K562 (cell line): ENCODE measurements around the gene LIMK1. TPM values are rescaled to one million over a fixed set of nuclear protein-coding genes. Genes with fewer than 3 reads are reported as not detected.

Experiments
- ATAC-seq: fragments of 200-7000 bp; cut with Tn5 transposase; 3 replicates; pipeline ENCODE4 v1.9.1; 2020; ENCODE audit warnings: moderate library complexity
- BruUV-seq: library from RNA; stranded (reverse); fragments of 400-500 nt; replicated peaks from 2 replicates; lab custom pipeline; 2021; lab: Mats Ljungman, UMichigan
- CTCF ChIA-PET: fragments of 300-600 bp; formaldehyde crosslinking; extraction: SDS; loops from one replicate; lab custom pipeline; 2021; ENCODE audit warnings: low intra/inter-chr PET ratio; lab: Yijun Ruan, JAX
- POLR2A ChIA-PET: fragments of 300-600, 350-650 bp; sonication (Branson Sonifier 250); formaldehyde crosslinking; extraction: SDS; loops from one replicate; lab custom pipeline; 2021; ENCODE audit warnings: antibody characterized with exemption, inconsistent platforms; lab: Yijun Ruan, JAX
- DNase-seq, 4 experiments: peaks; one replicate each; pipeline versions ENCODE4 v3.0.0 to v3.0.0-alpha.2; 2011 to 2018; ENCODE audit warnings: low spot score in 3 of 4, mixed read lengths in 3 of 4; ENCODE audit errors: extremely low read depth in 1 of 4
- FAIRE-seq: peaks from 2 replicates; lab custom pipeline; 2011; peaks lifted over from hg19 to GRCh38; lab: Jason Lieb, UNC
- H2AFZ ChIP-seq: 2 replicates; pipeline ENCODE4 v1.6.0; 2011; ENCODE audit warnings: low read depth, low read length, control low read depth, inconsistent platforms
- H3K27ac ChIP-seq: fragments of 200-600 bp; 3 replicates; pipeline ENCODE4 v1.8.0; 2011; ENCODE audit warnings: low read depth, mild to moderate bottlenecking, control low read depth, inconsistent platforms, low read length, moderate library complexity, mixed read lengths; ENCODE audit errors: extremely low read depth
- H3K27me3 ChIP-seq, 2 experiments: fragments of 300-600 bp in 1 of 2; 2 replicates in 1 of 2; 3 replicates in 1 of 2; pipeline versions ENCODE4 v1.6.0 to v1.8.0; 2011; ENCODE audit warnings: inconsistent platforms in 2 of 2, low read length in 2 of 2, mild to moderate bottlenecking in 1 of 2, mixed read lengths in 1 of 2, moderate library complexity in 1 of 2; ENCODE audit not compliant: control insufficient read depth in 2 of 2, insufficient read depth in 2 of 2
- H3K36me3 ChIP-seq: fragments of 300-600 bp; 3 replicates; pipeline ENCODE4 v1.8.0; 2011; ENCODE audit warnings: mild to moderate bottlenecking, low read length, inconsistent platforms; ENCODE audit not compliant: control insufficient read depth, insufficient read depth
- H3K4me1 ChIP-seq, 2 experiments: fragments of 200-600 bp in 1 of 2; replicated peaks in 1 of 2; 2 replicates in 1 of 2; 3 replicates in 1 of 2; pipeline versions ENCODE4 v1.5.1 to v1.8.0; 2011; ENCODE audit warnings: inconsistent platforms in 2 of 2, low read length in 2 of 2, mild to moderate bottlenecking in 1 of 2, mixed read lengths in 1 of 2, moderate library complexity in 1 of 2; ENCODE audit not compliant: control insufficient read depth in 2 of 2, insufficient read depth in 2 of 2
- H3K4me2 ChIP-seq: 2 replicates; pipeline ENCODE4 v1.6.1; 2011; ENCODE audit warnings: low read length, control low read depth, inconsistent platforms, mixed read lengths; ENCODE audit not compliant: insufficient read depth
- H3K4me3 ChIP-seq: fragments of 200-600 bp; sonication (generic), shearing (Covaris generic); 2 replicates; pipeline ENCODE4 v1.5.1; 2016; ENCODE audit warnings: control low read depth, inconsistent platforms
- H3K79me2 ChIP-seq: fragments of 200-600 bp; 3 replicates; pipeline ENCODE4 v1.8.0; 2011; ENCODE audit warnings: low read length, inconsistent platforms; ENCODE audit not compliant: control insufficient read depth, insufficient read depth
- H3K9ac ChIP-seq, 2 experiments: 2 replicates each; pipeline versions ENCODE4 v1.6.0 to v1.6.1; 2011; ENCODE audit warnings: low read depth in 2 of 2, low read length in 2 of 2, control low read depth in 1 of 2, inconsistent platforms in 1 of 2, mild to moderate bottlenecking in 1 of 2, mixed read lengths in 1 of 2; ENCODE audit not compliant: insufficient read depth in 1 of 2
- H3K9me1 ChIP-seq: one replicate; pipeline ENCODE4 v1.6.0; 2011; ENCODE audit warnings: inconsistent platforms, mild to moderate bottlenecking, low read length, moderate library complexity; ENCODE audit not compliant: control insufficient read depth, insufficient read depth
- H3K9me3 ChIP-seq: replicated peaks from 2 replicates; pipeline ENCODE4 v1.5.1; 2011; ENCODE audit warnings: low read depth, low read length, inconsistent platforms; ENCODE audit not compliant: control insufficient read depth, insufficient read depth
- H4K20me1 ChIP-seq: replicated peaks from 2 replicates; pipeline ENCODE4 v1.6.1; 2011; ENCODE audit warnings: low read length, inconsistent platforms, mixed read lengths; ENCODE audit not compliant: control insufficient read depth, insufficient read depth
- CBX3 ChIP-seq, 2 experiments: IDR thresholded peaks; 1 replicate in 1 of 2; 2 replicates in 1 of 2; pipeline ENCODE4 v1.6.1; 2012; ENCODE audit warnings: inconsistent platforms in 2 of 2, low read length in 2 of 2, borderline replicate concordance in 1 of 2, control low read depth in 1 of 2
- CHD2 ChIP-seq: IDR thresholded peaks from 2 replicates; pipeline ENCODE4 v1.6.1; 2011; ENCODE audit warnings: low read depth, low read length
- ELK1 ChIP-seq: sonication (generic); formaldehyde crosslinking; IDR thresholded peaks from 2 replicates; pipeline ENCODE4 v1.8.1; 2022; ENCODE audit warnings: missing genetic modification reagents
- ETV1 ChIP-seq: fragments of 450-650 bp; conservative IDR thresholded peaks from 2 replicates; pipeline ENCODE4 v1.6.1; 2016; ENCODE audit warnings: missing genetic modification characterization, control low read depth, low read depth, missing compliant biosample characterization
- GTF2F1 ChIP-seq: IDR thresholded peaks from 2 replicates; pipeline ENCODE4 v1.6.1; 2011; ENCODE audit warnings: low read depth, low read length, improper control_type of control experiment
- MED1 ChIP-seq: sonication (generic); formaldehyde crosslinking; IDR thresholded peaks from 2 replicates; pipeline ENCODE4 v1.8.1; 2023; ENCODE audit warnings: missing genetic modification reagents, borderline replicate concordance
- POLR2H ChIP-seq: IDR thresholded peaks from 2 replicates; pipeline ENCODE4 v1.6.1; 2016; ENCODE audit warnings: missing genetic modification characterization, low read depth, mild to moderate bottlenecking, control low read depth, missing compliant biosample characterization, moderate library complexity
- RUNX1 ChIP-seq: sonication (generic); IDR thresholded peaks from 2 replicates; pipeline ENCODE4 v1.6.1; 2016; ENCODE audit warnings: antibody characterized with exemption, low read depth
- SIX5 ChIP-seq, 2 experiments: IDR thresholded peaks; 2 replicates each; pipeline ENCODE4 v1.6.1; 2011; ENCODE audit warnings: low read length in 2 of 2, borderline replicate concordance in 1 of 2, low read depth in 1 of 2, mild to moderate bottlenecking in 1 of 2, moderate library complexity in 1 of 2; ENCODE audit not compliant: insufficient read depth in 1 of 2
- ZNF197 ChIP-seq: fragments of 200-800 bp; sonication (Bioruptor generic); IDR thresholded peaks from 2 replicates; pipeline ENCODE4 v1.6.1; 2016; ENCODE audit warnings: low read depth, missing genetic modification characterization, missing compliant biosample characterization
- ZNF592 ChIP-seq: fragments of 450-650 bp; IDR thresholded peaks from 2 replicates; pipeline ENCODE4 v1.6.1; 2017; ENCODE audit warnings: antibody characterized with exemption, mild to moderate bottlenecking
- WGBS: fragments of 100-300 bp; shearing (Covaris generic); methylation state at CpG from one replicate; pipeline ENCODE4 v1.1.6; 2016; ENCODE audit warnings: low coverage, mixed read lengths; ENCODE audit not compliant: insufficient coverage; ENCODE audit errors: missing lambda C conversion rate; 5-methylcytosine and 5-hydroxymethylcytosine counted together
- in situ Hi-C: fragments of 300-500 bp; cut with MboI; formaldehyde crosslinking; loops from 4 replicates; pipeline ENCODE4 v1.15.0; 2018; ENCODE audit warnings: inconsistent platforms, mixed read lengths
- intact Hi-C: fragments of 100-400 bp; cut with micrococcal nuclease; formaldehyde crosslinking; loops from 2 replicates; pipeline ENCODE4 v1.14.2; 2022
- polyA plus RNA-seq, 8 experiments: library from polyadenylated mRNA; depleted of rRNA in 4 of 8; stranded (reverse) in 5 of 8; unstranded in 3 of 8; fragments of >200 nt; fragmentation: Nextera tagmentation in 2 of 8; fragmentation: Illumina TruSeq in 1 of 8; extraction: Ambion mirVana in 2 of 8; extraction: Trizol in 1 of 8; gene quantifications; 2 replicates each; pipeline versions ENCODE4 v1.2.1 to v1.2.3, GENCODE V29; 2011 to 2014; ENCODE audit warnings: inconsistent platforms in 1 of 8, missing spikeins in 1 of 8
- total RNA-seq, 7 experiments: library from RNA; depleted of rRNA in 6 of 7; stranded (reverse); fragments of >200 nt in 6 of 7; fragmentation: Illumina TruSeq in 2 of 7; extraction: Trizol in 2 of 7; gene quantifications; 2 replicates each; pipeline versions ENCODE4 v1.2.1 to v1.2.3, GENCODE V29; 2011 to 2021; ENCODE audit warnings: low replicate concordance in 1 of 7
- TF ChIP-seq, protein P1 (sequence below): fragments of 450-650 bp; IDR thresholded peaks from 2 replicates; pipeline ENCODE4 v1.6.1; 2018; ENCODE audit not compliant: partially characterized antibody

Gene LIMK1
- total and polyA plus RNA-seq, 9 of the 15 experiments (the other 6 are each of a cell fraction or from before 2014, with no cell fraction given) = 0.14 to 30.0 (median 15.9) TPM

DNA sequence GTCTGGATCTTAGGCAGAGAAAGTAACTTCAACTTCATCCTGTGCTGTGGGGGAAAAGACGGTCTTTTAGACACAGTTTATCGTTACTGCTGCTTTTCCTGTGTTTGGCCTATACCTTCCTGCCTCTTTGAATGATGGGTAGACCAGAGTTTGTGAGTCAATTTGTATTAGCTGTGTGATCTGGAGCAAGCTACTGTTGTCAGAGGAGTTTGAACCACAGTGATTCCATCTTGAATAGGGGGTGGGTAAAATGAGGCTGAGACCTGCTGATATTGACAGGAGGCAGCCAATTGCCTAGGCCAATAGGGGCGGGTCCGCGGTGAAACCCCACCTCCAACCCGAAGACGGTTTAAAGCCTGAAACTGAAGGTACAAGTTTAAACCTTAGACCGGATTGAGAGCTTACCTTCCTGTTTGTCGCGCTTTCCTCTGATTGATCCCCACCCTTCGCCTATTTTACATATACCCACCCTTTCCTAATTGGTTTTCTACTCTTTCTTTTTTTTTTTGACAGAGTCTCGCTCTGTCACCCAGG is 54.8 kb downstream of the LIMK1 start:
- FAIRE-seq = no peak
- peak in 1 of 4 experiments; percentile 23 for DNase-seq
- Histone ChIP-seq H3K36me3 (no peaks in the 10 kb centered on the region), H2AFZ (peak overlapping the region; percentile 30), H3K4me1 (peaks cover 0 to 3% of the 10 kb centered on the region in 2 experiments; a peak in 3 of 5 replicates), H3K79me2 (no peaks in the 10 kb centered on the region), H3K4me3 (no peak overlapping the region), H3K4me2 (no peak overlapping the region), H3K9ac (no peak overlapping the region), H3K27me3 (no peaks in the 10 kb centered on the region), H3K9me1 (no peaks in the 10 kb centered on the region), H3K27ac (no peak overlapping the region), H3K9me3 (no peaks in the 10 kb centered on the region), H4K20me1 (no peaks in the 10 kb centered on the region)
- intact Hi-C loops (no loop called here), in situ Hi-C loops (no loop called here)
- ChIA-PET POLR2A (interaction anchor here (0.6 to 1.5 kb wide), 2 partner anchors 16 to 485 kb away, joined by 3 to 4 read pairs; no protein-coding TSS in a partner anchor), CTCF (no interaction called here)
- BruUV-seq = no TSS peak
- ATAC-seq = peak; percentile 60
- 34% methylated on average over 12 of the region's 12 CpGs for WGBS
- peak; percentile 89; the same call in 1 of the 2 replicates for TF ChIP-seq ZNF592
- TF ChIP-seq SIX5 (IDR thresholded peaks at IDR 0.05; ENCODE audit: borderline replicate concordance in 1 of 2, insufficient read depth in 1 of 2, low read depth in 1 of 2, low read length in 2 of 2) = no peak
- TF ChIP-seq RUNX1 = no peak
- TF ChIP-seq CHD2 = no peak
- no peak for TF ChIP-seq GTF2F1
- TF ChIP-seq, protein P1, sequence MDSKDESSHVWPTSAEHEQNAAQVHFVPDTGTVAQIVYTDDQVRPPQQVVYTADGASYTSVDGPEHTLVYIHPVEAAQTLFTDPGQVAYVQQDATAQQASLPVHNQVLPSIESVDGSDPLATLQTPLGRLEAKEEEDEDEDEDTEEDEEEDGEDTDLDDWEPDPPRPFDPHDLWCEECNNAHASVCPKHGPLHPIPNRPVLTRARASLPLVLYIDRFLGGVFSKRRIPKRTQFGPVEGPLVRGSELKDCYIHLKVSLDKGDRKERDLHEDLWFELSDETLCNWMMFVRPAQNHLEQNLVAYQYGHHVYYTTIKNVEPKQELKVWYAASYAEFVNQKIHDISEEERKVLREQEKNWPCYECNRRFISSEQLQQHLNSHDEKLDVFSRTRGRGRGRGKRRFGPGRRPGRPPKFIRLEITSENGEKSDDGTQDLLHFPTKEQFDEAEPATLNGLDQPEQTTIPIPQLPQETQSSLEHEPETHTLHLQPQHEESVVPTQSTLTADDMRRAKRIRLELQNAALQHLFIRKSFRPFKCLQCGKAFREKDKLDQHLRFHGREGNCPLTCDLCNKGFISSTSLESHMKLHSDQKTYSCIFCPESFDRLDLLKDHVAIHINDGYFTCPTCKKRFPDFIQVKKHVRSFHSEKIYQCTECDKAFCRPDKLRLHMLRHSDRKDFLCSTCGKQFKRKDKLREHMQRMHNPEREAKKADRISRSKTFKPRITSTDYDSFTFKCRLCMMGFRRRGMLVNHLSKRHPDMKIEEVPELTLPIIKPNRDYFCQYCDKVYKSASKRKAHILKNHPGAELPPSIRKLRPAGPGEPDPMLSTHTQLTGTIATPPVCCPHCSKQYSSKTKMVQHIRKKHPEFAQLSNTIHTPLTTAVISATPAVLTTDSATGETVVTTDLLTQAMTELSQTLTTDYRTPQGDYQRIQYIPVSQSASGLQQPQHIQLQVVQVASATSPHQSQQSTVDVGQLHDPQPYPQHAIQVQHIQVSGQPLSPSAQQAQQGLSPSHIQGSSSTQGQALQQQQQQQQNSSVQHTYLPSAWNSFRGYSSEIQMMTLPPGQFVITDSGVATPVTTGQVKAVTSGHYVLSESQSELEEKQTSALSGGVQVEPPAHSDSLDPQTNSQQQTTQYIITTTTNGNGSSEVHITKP = peak; percentile 41
- no peak for TF ChIP-seq POLR2H (tag)
- TF ChIP-seq MED1 = no peak
- TF ChIP-seq CBX3 (IDR thresholded peaks at IDR 0.05; ENCODE audit: borderline replicate concordance in 1 of 2, low read length in 2 of 2) = no peak
- no peak for TF ChIP-seq ZNF197 (CRISPR knock-in tag)
- no peak for TF ChIP-seq ELK1 (CRISPR knock-in tag)
- 0 out of 2 replicates have a peak, but pooled peaks have one; percentile 8 for TF ChIP-seq ETV1 (tag)
